HG02840 (cell line): ENCODE results near the gene DTD2.

ENCODE experiments used
- ATAC-seq: cut with Tn5 transposase; IDR thresholded peaks from one replicate; pipeline ENCODE4 v1.9.1; 2021; ENCODE audit warnings: mild to moderate bottlenecking, moderate library complexity, moderate number of reproducible peaks; ENCODE audit not compliant: unreplicated experiment, low FRiP score

Gene DTD2

GRCh38 chr14:31410048-31410650 lies 47.2 kb downstream of the DTD2 start:
- ATAC-seq: no peak

GRCh38 chr14:31408421-31408820 lies 48.9 kb downstream of the DTD2 start:
- no peak for ATAC-seq

- ATAC-seq: no peak
Observed at GRCh38 chr14:31405599-31406232, 51.6 kb downstream of the DTD2 start.

GRCh38 chr14:31405106-31405505 lies 52.2 kb downstream of the DTD2 start:
- no peak for ATAC-seq

GRCh38 chr14:31403707-31404106 lies 53.6 kb downstream of the DTD2 start:
- ATAC-seq: no peak

GRCh38 chr14:31402764-31403439 lies 54.4 kb downstream of the DTD2 start:
- ATAC-seq: no peak

- no peak for ATAC-seq
Observed at GRCh38 chr14:31401369-31401932, 55.9 kb downstream of the DTD2 start.

- no peak for ATAC-seq
Observed at GRCh38 chr14:31400031-31400638, 57.2 kb downstream of the DTD2 start.
